MCF 10A (cell line): Measurements from ENCODE around the gene NENF. TPM values are rescaled to one million over a fixed set of nuclear protein-coding genes. Genes with fewer than 3 reads are reported as not detected.

ENCODE experiments used
- BruUV-seq: library from RNA; stranded (reverse); fragments of 400-500 nt; replicated peaks from 2 replicates; lab custom pipeline; 2021; lab: Mats Ljungman, UMichigan
- CTCF ChIA-PET: fragments of 300-600 bp; sonication (Branson Sonifier 250); formaldehyde crosslinking; extraction: SDS; loops from one replicate; lab custom pipeline; 2021; ENCODE audit warnings: antibody characterized with exemption, inconsistent platforms; lab: Yijun Ruan, JAX
- POLR2A ChIA-PET: fragments of 300-600, 350-650 bp; sonication (Branson Sonifier 250); formaldehyde crosslinking; extraction: SDS; loops from one replicate; lab custom pipeline; 2020; ENCODE audit warnings: antibody characterized with exemption, inconsistent platforms; lab: Yijun Ruan, JAX
- DNase-seq: peaks from one replicate; pipeline ENCODE4 v3.0.0-alpha.2; 2018; ENCODE audit not compliant: unreplicated experiment
- H3K27ac Mint-ChIP-seq: one replicate; pipeline ENCODE4 v1.8.0; 2022; ENCODE audit warnings: mild to moderate bottlenecking, low read depth, mixed read lengths; ENCODE audit not compliant: unreplicated experiment
- H3K27me3 Mint-ChIP-seq: one replicate; pipeline ENCODE4 v1.8.0; 2022; ENCODE audit warnings: mixed read lengths; ENCODE audit not compliant: insufficient read depth, unreplicated experiment
- H3K36me3 Mint-ChIP-seq: one replicate; pipeline ENCODE4 v1.8.0; 2022; ENCODE audit warnings: mild to moderate bottlenecking, moderate library complexity, mixed read lengths; ENCODE audit not compliant: insufficient read depth, unreplicated experiment
- H3K4me1 Mint-ChIP-seq: one replicate; pipeline ENCODE4 v1.8.0; 2022; ENCODE audit warnings: mixed read lengths; ENCODE audit not compliant: insufficient read depth, unreplicated experiment
- H3K4me3 Mint-ChIP-seq: one replicate; pipeline ENCODE4 v1.8.0; 2022; ENCODE audit warnings: mild to moderate bottlenecking, moderate library complexity, mixed read lengths; ENCODE audit not compliant: unreplicated experiment
- H3K9me3 Mint-ChIP-seq: one replicate; pipeline ENCODE4 v1.8.0; 2022; ENCODE audit warnings: mixed read lengths; ENCODE audit not compliant: unreplicated experiment
- intact Hi-C: fragments of 100-400 bp; cut with micrococcal nuclease; formaldehyde crosslinking; loops from 2 replicates; pipeline ENCODE4 v1.14.1; 2022
- total RNA-seq: library from RNA; stranded (reverse); gene quantifications from 2 replicates; pipeline ENCODE4 v1.2.3, GENCODE V29; 2022
- TF ChIP-seq, protein P1 (sequence below): fragments of 200-600 bp; IDR thresholded peaks from one replicate; pipeline ENCODE4 v1.8.0; 2022; ENCODE audit warnings: antibody characterized with exemption, mild to moderate bottlenecking; ENCODE audit not compliant: unreplicated experiment

The NENF gene
- total RNA-seq, 1 experiment from 2014 or later = 110 TPM

- no peaks in the 10 kb centered on the region for H3K9me3 Mint-ChIP-seq
- ChIA-PET CTCF (interaction anchor here (2.2 kb wide), 1 partner anchor 9 kb away, joined by 20 read pairs; no protein-coding TSS in a partner anchor), POLR2A (no interaction called here)
- no peak overlapping the region for H3K27ac Mint-ChIP-seq
- intact Hi-C loops = no loop called here
- H3K4me3 Mint-ChIP-seq = no peak overlapping the region
- BruUV-seq = no TSS peak
- TF ChIP-seq, protein P1, sequence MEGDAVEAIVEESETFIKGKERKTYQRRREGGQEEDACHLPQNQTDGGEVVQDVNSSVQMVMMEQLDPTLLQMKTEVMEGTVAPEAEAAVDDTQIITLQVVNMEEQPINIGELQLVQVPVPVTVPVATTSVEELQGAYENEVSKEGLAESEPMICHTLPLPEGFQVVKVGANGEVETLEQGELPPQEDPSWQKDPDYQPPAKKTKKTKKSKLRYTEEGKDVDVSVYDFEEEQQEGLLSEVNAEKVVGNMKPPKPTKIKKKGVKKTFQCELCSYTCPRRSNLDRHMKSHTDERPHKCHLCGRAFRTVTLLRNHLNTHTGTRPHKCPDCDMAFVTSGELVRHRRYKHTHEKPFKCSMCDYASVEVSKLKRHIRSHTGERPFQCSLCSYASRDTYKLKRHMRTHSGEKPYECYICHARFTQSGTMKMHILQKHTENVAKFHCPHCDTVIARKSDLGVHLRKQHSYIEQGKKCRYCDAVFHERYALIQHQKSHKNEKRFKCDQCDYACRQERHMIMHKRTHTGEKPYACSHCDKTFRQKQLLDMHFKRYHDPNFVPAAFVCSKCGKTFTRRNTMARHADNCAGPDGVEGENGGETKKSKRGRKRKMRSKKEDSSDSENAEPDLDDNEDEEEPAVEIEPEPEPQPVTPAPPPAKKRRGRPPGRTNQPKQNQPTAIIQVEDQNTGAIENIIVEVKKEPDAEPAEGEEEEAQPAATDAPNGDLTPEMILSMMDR = no peak
- DNase-seq = no peak
- H3K4me1 Mint-ChIP-seq = no peaks in the 10 kb centered on the region
- no peaks in the 10 kb centered on the region for H3K27me3 Mint-ChIP-seq
- peaks cover 43% of the 10 kb centered on the region for H3K36me3 Mint-ChIP-seq
Measured at GRCh38 chr1:212447478-212447877, 14.8 kb downstream of the NENF start.

GRCh38 chr1:212450331-212450881, 17.7 kb downstream of the NENF start:
- no peak overlapping the region for H3K27ac Mint-ChIP-seq
- DNase-seq = no peak
- ChIA-PET POLR2A (no interaction called here), CTCF (interaction anchor here (0.8 to 15.8 kb wide), 8 partner anchors 9 to 752 kb away, joined by 3 to 481 read pairs (median 4); no protein-coding TSS in a partner anchor)
- TF ChIP-seq, protein P1 = no peak
- H3K36me3 Mint-ChIP-seq = peaks cover 20% of the 10 kb centered on the region
- intact Hi-C loops = no loop called here
- H3K27me3 Mint-ChIP-seq = no peaks in the 10 kb centered on the region
- H3K4me3 Mint-ChIP-seq = no peak overlapping the region
- H3K4me1 Mint-ChIP-seq = no peaks in the 10 kb centered on the region
- BruUV-seq = no TSS peak
- no peaks in the 10 kb centered on the region for H3K9me3 Mint-ChIP-seq

- POLR2A ChIA-PET = interaction anchor here (1.2 kb wide), 1 partner anchor 19 kb away, joined by 3 read pairs; the partner anchor contains the start of gene NENF
- CTCF ChIA-PET = interaction anchor here (0.6 to 15.8 kb wide), 16 partner anchors 10 to 957 kb away, joined by 3 to 481 read pairs (median 3); partner anchors contain the start of genes DTL and INTS7
- Mint-ChIP-seq H3K9me3 (no peaks in the 10 kb centered on the region), H3K36me3 (peaks cover 7% of the 10 kb centered on the region), H3K4me1 (no peaks in the 10 kb centered on the region), H3K27me3 (no peaks in the 10 kb centered on the region), H3K27ac (no peak overlapping the region), H3K4me3 (no peak overlapping the region)
- no peak for DNase-seq
- TF ChIP-seq, protein P1 = no peak
- intact Hi-C loops = no loop called here
- no TSS peak for BruUV-seq
Measured at GRCh38 chr1:212451416-212452322, 18.9 kb downstream of the NENF start.
